Type B pancreatic cell (in vitro differentiated cells): ENCODE data around the gene EEPD1. TPM values are rescaled to one million over a fixed set of nuclear protein-coding genes. Genes with fewer than 3 reads are reported as not detected.

Experiments used
- DNase-seq: peaks from one replicate; pipeline ENCODE4 v3.0.0; 2021; ENCODE audit warnings: mixed read lengths; ENCODE audit not compliant: unreplicated experiment; ENCODE audit errors: extremely low spot score
- H3K27ac Mint-ChIP-seq: 2 replicates; pipeline ENCODE4 v1.8.0; 2021; ENCODE audit warnings: mild to moderate bottlenecking, mixed read lengths
- H3K27me3 Mint-ChIP-seq: 2 replicates; pipeline ENCODE4 v1.8.0; 2021; ENCODE audit warnings: mixed read lengths
- H3K36me3 Mint-ChIP-seq: 2 replicates; pipeline ENCODE4 v1.8.0; 2021; ENCODE audit warnings: mixed read lengths
- H3K4me1 Mint-ChIP-seq: one replicate; pipeline ENCODE4 v1.8.0; 2021; ENCODE audit warnings: mixed read lengths; ENCODE audit not compliant: unreplicated experiment
- H3K4me3 Mint-ChIP-seq: 2 replicates; pipeline ENCODE4 v1.8.0; 2021; ENCODE audit warnings: mild to moderate bottlenecking, mixed read lengths
- H3K9me3 Mint-ChIP-seq: 2 replicates; pipeline ENCODE4 v1.8.0; 2021; ENCODE audit warnings: mixed read lengths
- total RNA-seq: library from RNA; stranded (reverse); gene quantifications from 2 replicates; pipeline ENCODE4 v1.2.1, GENCODE V29; 2021; ENCODE audit warnings: low replicate concordance
- TF ChIP-seq, protein P1 (sequence below): fragments of 200-600 bp; sonication (generic); conservative IDR thresholded peaks from 2 replicates; pipeline ENCODE4 v1.5.0; 2021; ENCODE audit warnings: antibody characterized with exemption, mild to moderate bottlenecking

Gene EEPD1
- total RNA-seq, 1 donor from 2014 or later: 35.8 TPM

GRCh38 chr7:36132012-36132411 lies 21.0 kb upstream of the EEPD1 start:
- H3K9me3 Mint-ChIP-seq: no peaks in the 10 kb centered on the region
- no peak overlapping the region for H3K27ac Mint-ChIP-seq
- TF ChIP-seq, protein P1, sequence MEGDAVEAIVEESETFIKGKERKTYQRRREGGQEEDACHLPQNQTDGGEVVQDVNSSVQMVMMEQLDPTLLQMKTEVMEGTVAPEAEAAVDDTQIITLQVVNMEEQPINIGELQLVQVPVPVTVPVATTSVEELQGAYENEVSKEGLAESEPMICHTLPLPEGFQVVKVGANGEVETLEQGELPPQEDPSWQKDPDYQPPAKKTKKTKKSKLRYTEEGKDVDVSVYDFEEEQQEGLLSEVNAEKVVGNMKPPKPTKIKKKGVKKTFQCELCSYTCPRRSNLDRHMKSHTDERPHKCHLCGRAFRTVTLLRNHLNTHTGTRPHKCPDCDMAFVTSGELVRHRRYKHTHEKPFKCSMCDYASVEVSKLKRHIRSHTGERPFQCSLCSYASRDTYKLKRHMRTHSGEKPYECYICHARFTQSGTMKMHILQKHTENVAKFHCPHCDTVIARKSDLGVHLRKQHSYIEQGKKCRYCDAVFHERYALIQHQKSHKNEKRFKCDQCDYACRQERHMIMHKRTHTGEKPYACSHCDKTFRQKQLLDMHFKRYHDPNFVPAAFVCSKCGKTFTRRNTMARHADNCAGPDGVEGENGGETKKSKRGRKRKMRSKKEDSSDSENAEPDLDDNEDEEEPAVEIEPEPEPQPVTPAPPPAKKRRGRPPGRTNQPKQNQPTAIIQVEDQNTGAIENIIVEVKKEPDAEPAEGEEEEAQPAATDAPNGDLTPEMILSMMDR: no peak
- H3K4me1 Mint-ChIP-seq: peaks cover 11% of the 10 kb centered on the region
- no peak for DNase-seq
- no peaks in the 10 kb centered on the region for H3K36me3 Mint-ChIP-seq
- H3K4me3 Mint-ChIP-seq: no peak overlapping the region
- H3K27me3 Mint-ChIP-seq: no peaks in the 10 kb centered on the region

GRCh38 chr7:36135700-36136099 lies 17.4 kb upstream of the EEPD1 start:
- Mint-ChIP-seq H3K27ac (no peak overlapping the region), H3K9me3 (no peaks in the 10 kb centered on the region), H3K27me3 (peaks cover 3% of the 10 kb centered on the region)

GRCh38 chr7:36137258-36137657 lies 15.8 kb upstream of the EEPD1 start:
- Mint-ChIP-seq H3K27ac (no peak overlapping the region), H3K4me3 (no peak overlapping the region), H3K4me1 (no peaks in the 10 kb centered on the region), H3K9me3 (no peaks in the 10 kb centered on the region), H3K27me3 (peaks cover 3% of the 10 kb centered on the region), H3K36me3 (no peaks in the 10 kb centered on the region)
- TF ChIP-seq, protein P1: no peak
- DNase-seq: no peak

More at GRCh38 chr7:36135700-36136099, 17.4 kb upstream of the EEPD1 start:
- TF ChIP-seq, protein P1: no peak
- DNase-seq: no peak
- H3K4me1 Mint-ChIP-seq: no peaks in the 10 kb centered on the region
- no peaks in the 10 kb centered on the region for H3K36me3 Mint-ChIP-seq
- H3K4me3 Mint-ChIP-seq: no peak overlapping the region

GRCh38 chr7:36137754-36138153 lies 15.3 kb upstream of the EEPD1 start:
- no peaks in the 10 kb centered on the region for H3K4me1 Mint-ChIP-seq
- H3K9me3 Mint-ChIP-seq: no peaks in the 10 kb centered on the region
- H3K27ac Mint-ChIP-seq: no peak overlapping the region
- H3K4me3 Mint-ChIP-seq: no peak overlapping the region
- no peak for DNase-seq
- H3K36me3 Mint-ChIP-seq: no peaks in the 10 kb centered on the region
- peaks cover 3% of the 10 kb centered on the region for H3K27me3 Mint-ChIP-seq
- TF ChIP-seq, protein P1: no peak

DNA sequence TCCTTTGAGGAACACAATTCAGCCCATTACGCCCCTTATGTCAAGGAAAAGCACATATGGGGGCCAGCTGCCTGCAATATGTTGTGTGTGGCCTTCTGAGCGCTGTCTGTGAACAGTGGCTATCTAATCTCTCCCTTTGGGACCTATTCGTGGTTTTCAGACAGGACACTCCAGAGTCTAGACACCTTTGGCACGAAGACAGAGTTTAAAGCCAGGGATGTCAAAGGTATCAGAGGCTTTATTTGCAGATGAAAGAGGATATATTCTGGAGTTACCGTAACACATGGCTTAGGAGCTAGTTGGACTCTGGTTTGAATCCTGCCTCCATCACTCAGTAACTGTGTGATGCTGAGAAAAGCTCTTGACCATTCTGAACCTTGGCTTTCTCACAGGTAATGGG lies 14.8 kb upstream of the EEPD1 start:
- Mint-ChIP-seq H3K9me3 (no peaks in the 10 kb centered on the region), H3K27me3 (peaks cover 3% of the 10 kb centered on the region), H3K4me1 (no peaks in the 10 kb centered on the region), H3K36me3 (no peaks in the 10 kb centered on the region), H3K4me3 (no peak overlapping the region), H3K27ac (no peak overlapping the region)
- no peak for DNase-seq
- TF ChIP-seq, protein P1: no peak

DNA sequence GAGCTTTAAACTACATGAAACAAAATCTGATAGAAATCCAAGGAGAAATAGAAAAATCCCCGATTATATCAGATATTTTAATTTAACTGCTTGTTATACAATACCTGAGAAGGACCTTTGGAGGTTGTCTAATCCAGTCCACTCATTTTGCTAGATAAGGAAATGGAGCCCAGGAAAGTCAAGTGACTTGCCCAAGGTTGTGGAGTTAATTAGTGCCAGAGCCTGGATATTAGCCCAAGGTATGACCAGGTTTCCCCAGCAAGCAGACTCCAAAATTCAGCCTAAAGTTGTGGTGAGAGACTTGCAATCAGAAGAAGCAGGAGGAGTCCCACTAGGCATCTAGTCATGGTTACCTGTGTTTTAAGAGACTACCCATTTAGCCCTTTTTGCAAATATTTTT lies 11.7 kb upstream of the EEPD1 start:
- Mint-ChIP-seq H3K9me3 (no peaks in the 10 kb centered on the region), H3K36me3 (no peaks in the 10 kb centered on the region), H3K4me1 (no peaks in the 10 kb centered on the region), H3K4me3 (no peak overlapping the region), H3K27me3 (peaks cover 3% of the 10 kb centered on the region), H3K27ac (no peak overlapping the region)
- DNase-seq: no peak
- TF ChIP-seq, protein P1: no peak
